Fibroblast of lung (primary cell): Measurements from ENCODE around the gene TMEM121B. TPM values are rescaled to one million over a fixed set of nuclear protein-coding genes. Genes with fewer than 3 reads are reported as not detected.

Experiments
- DNase-seq, 2 donors: peaks; one replicate each; pipeline versions ENCODE4 v3.0.0 to v3.0.0-alpha.2; 2010; ENCODE audit warnings: low read depth in 2 of 2
- H2AFZ ChIP-seq: 2 replicates; pipeline ENCODE4 v1.5.1; 2012; ENCODE audit warnings: low read length, control low read depth, inconsistent platforms
- H3K27ac ChIP-seq: 2 replicates; pipeline ENCODE4 v1.5.1; 2011; ENCODE audit warnings: low read length, control low read depth; ENCODE audit not compliant: insufficient read depth
- H3K27me3 ChIP-seq: 2 replicates; pipeline ENCODE4 v1.5.1; 2011; ENCODE audit warnings: mild to moderate bottlenecking, low read length; ENCODE audit not compliant: control insufficient read depth, insufficient read depth
- H3K36me3 ChIP-seq: 2 replicates; pipeline ENCODE4 v1.5.1; 2011; ENCODE audit warnings: low read length; ENCODE audit not compliant: control insufficient read depth, insufficient read depth
- H3K4me1 ChIP-seq: 2 replicates; pipeline ENCODE4 v1.5.1; 2011; ENCODE audit warnings: low read length; ENCODE audit not compliant: control insufficient read depth, insufficient read depth; ENCODE audit errors: extremely low read depth
- H3K4me2 ChIP-seq: 2 replicates; pipeline ENCODE4 v1.5.1; 2011; ENCODE audit warnings: low read length, control low read depth; ENCODE audit not compliant: insufficient read depth; ENCODE audit errors: extremely low read depth
- H3K4me3 ChIP-seq, 4 experiments: fragments of 200-600 bp in 1 of 4; sonication (generic) in 1 of 4; replicated peaks in 1 of 4; 2 replicates each; pipeline ENCODE4 v1.5.1; 2011 to 2016; ENCODE audit warnings: low read length in 4 of 4, low read depth in 3 of 4, mild to moderate bottlenecking in 3 of 4, control low read depth in 2 of 4, inconsistent platforms in 1 of 4, mixed read lengths in 1 of 4; ENCODE audit not compliant: insufficient read depth in 1 of 4; ENCODE audit errors: control extremely low read depth in 1 of 4
- H3K79me2 ChIP-seq: 2 replicates; pipeline ENCODE4 v1.5.1; 2012; ENCODE audit warnings: mild to moderate bottlenecking, low read length, inconsistent platforms; ENCODE audit not compliant: control insufficient read depth, insufficient read depth
- H3K9ac ChIP-seq: 2 replicates; pipeline ENCODE4 v1.5.1; 2011; ENCODE audit warnings: mild to moderate bottlenecking, low read length, control low read depth; ENCODE audit not compliant: insufficient read depth
- H3K9me3 ChIP-seq: 2 replicates; pipeline ENCODE4 v1.5.1; 2012; ENCODE audit warnings: low read depth, low read length; ENCODE audit not compliant: control insufficient read depth, insufficient read depth
- H4K20me1 ChIP-seq: 2 replicates; pipeline ENCODE4 v1.5.1; 2011; ENCODE audit warnings: low read length; ENCODE audit not compliant: control insufficient read depth, insufficient read depth; ENCODE audit errors: extremely low read depth
- CTCF ChIP-seq, 2 donors: IDR thresholded peaks in 1 of 2; conservative IDR thresholded peaks in 1 of 2; 1 replicate in 1 of 2; 2 replicates in 1 of 2; pipeline ENCODE4 v1.5.1; 2011 to 2012; ENCODE audit warnings: low read length in 2 of 2, control low read depth in 1 of 2, inconsistent platforms in 1 of 2, low read depth in 1 of 2, mild to moderate bottlenecking in 1 of 2
- EZH2 ChIP-seq: IDR thresholded peaks from 2 replicates; pipeline ENCODE4 v1.5.1; 2012; ENCODE audit warnings: low read length, control low read depth, mild to moderate bottlenecking; ENCODE audit errors: missing control alignments
- polyA plus RNA-seq, 2 donors: library from polyadenylated mRNA; depleted of rRNA in 1 of 2; stranded (reverse) in 1 of 2; unstranded in 1 of 2; fragments of >200 nt; gene quantifications; 2 replicates each; pipeline ENCODE4 v1.2.1, GENCODE V29; 2011 to 2012; ENCODE audit warnings: missing spikeins in 1 of 2
- total RNA-seq: library from RNA; depleted of rRNA; stranded (reverse); fragments of >200 nt; gene quantifications from 2 replicates; pipeline ENCODE4 v1.2.1, GENCODE V29; 2014

Gene TMEM121B
- total and polyA plus RNA-seq, 2 donors (not counting 1 experiment from before 2014, with no cell fraction given): under 0.01 to 0.05 TPM

- H3K79me2 ChIP-seq: peaks cover 17% of the 10 kb centered on the region
- DNase-seq: no peak
- no peaks in the 10 kb centered on the region for H3K36me3 ChIP-seq
- H3K4me3 ChIP-seq: no peak overlapping the region
- H3K27ac ChIP-seq: no peak overlapping the region
- H3K4me2 ChIP-seq: no peak overlapping the region
- no peaks in the 10 kb centered on the region for H3K27me3 ChIP-seq
- no peaks in the 10 kb centered on the region for H4K20me1 ChIP-seq
- H3K4me1 ChIP-seq: peaks cover 6% of the 10 kb centered on the region
- H2AFZ ChIP-seq: no peak overlapping the region
- TF ChIP-seq EZH2 (no peak), CTCF (conservative IDR thresholded peaks at IDR 0.05 in 1 of 2, IDR thresholded peaks at IDR 0.05 in 1 of 2; ENCODE audit: low read depth in 1 of 2, low read length in 2 of 2) (no peak)
- H3K9ac ChIP-seq: no peak overlapping the region
- H3K9me3 ChIP-seq: no peaks in the 10 kb centered on the region
These were observed 34.8 kb upstream of the TMEM121B start for GRCh38 chr22:17155941-17156340.

GRCh38 chr22:17152971-17153370, 31.8 kb upstream of the TMEM121B start:
- H3K36me3 ChIP-seq: no peaks in the 10 kb centered on the region
- H3K9me3 ChIP-seq: no peaks in the 10 kb centered on the region
- H3K4me2 ChIP-seq: no peak overlapping the region
- H4K20me1 ChIP-seq: no peaks in the 10 kb centered on the region
- DNase-seq: no peak
- H3K4me3 ChIP-seq: no peak overlapping the region
- H3K79me2 ChIP-seq: peaks cover 17% of the 10 kb centered on the region
- H3K4me1 ChIP-seq: no peaks in the 10 kb centered on the region
- TF ChIP-seq EZH2 (no peak), CTCF (conservative IDR thresholded peaks at IDR 0.05 in 1 of 2, IDR thresholded peaks at IDR 0.05 in 1 of 2; ENCODE audit: low read depth in 1 of 2, low read length in 2 of 2) (no peak)
- H3K27me3 ChIP-seq: no peaks in the 10 kb centered on the region
- no peak overlapping the region for H2AFZ ChIP-seq
- no peak overlapping the region for H3K27ac ChIP-seq
- no peak overlapping the region for H3K9ac ChIP-seq

GRCh38 chr22:17152340-17152739, 31.2 kb upstream of the TMEM121B start:
- TF ChIP-seq EZH2 (no peak), CTCF (conservative IDR thresholded peaks at IDR 0.05 in 1 of 2, IDR thresholded peaks at IDR 0.05 in 1 of 2; ENCODE audit: low read depth in 1 of 2, low read length in 2 of 2) (no peak)
- no peak overlapping the region for H3K4me2 ChIP-seq
- H4K20me1 ChIP-seq: no peaks in the 10 kb centered on the region
- H3K27ac ChIP-seq: no peak overlapping the region
- no peak overlapping the region for H3K9ac ChIP-seq
- DNase-seq: no peak
- no peak overlapping the region for H3K4me3 ChIP-seq
- no peaks in the 10 kb centered on the region for H3K4me1 ChIP-seq
- no peaks in the 10 kb centered on the region for H3K36me3 ChIP-seq
- H3K79me2 ChIP-seq: peaks cover 14% of the 10 kb centered on the region
- H3K9me3 ChIP-seq: no peaks in the 10 kb centered on the region
- no peaks in the 10 kb centered on the region for H3K27me3 ChIP-seq
- no peak overlapping the region for H2AFZ ChIP-seq
